ENCODE data around the gene GRK5. TPM values are rescaled to one million over a fixed set of nuclear protein-coding genes. Genes with fewer than 3 reads are reported as not detected.

The GRK5 gene
- total RNA-seq, 1 experiment from 2014 or later = 58.2 TPM

DNA sequence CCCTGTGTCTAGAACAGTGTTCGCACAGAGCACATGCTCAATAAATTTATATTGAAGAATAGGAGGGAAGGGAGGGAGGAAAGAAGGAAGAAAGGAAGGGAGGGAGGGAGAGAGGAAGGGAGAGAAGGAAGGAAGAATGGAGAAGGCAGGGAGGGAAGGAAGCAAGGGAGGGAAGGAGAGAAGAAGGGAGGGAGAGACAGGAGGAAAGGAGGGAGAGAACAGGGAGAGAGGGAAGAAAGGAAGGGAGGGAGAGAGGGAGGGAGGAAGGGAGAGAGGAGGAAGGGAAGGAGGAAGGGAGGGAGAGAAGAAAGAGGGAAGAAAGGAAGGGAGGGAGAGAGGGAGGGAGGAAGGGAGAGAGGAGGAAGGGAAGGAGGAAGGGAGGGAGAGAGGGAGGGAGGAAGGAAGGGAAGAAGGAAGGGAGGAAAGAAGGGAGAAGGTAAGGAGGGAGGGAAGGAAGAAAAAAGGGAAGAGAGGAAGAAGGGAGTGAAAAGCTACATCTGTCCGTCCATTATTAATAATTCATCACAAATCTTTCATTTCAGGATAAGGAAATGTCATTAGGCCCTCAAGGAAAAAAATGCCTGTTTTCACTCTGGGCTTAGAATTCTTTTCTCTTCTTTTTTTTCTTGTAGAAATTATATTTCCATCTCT, 79.7 kb downstream of the GRK5 start:
- intact Hi-C loops (cut with micrococcal nuclease; ENCODE audit: unreplicated experiment) = no loop called here
- Histone ChIP-seq H3K27me3 (replicated peaks; ENCODE audit: insufficient read depth, low read depth, low read length, poor library complexity) (no peaks in the 10 kb centered on the region), H3K27ac (ENCODE audit: low read depth, low read length, poor library complexity, severe bottlenecking) (peak overlapping the region; percentile 57), H3K36me3 (ENCODE audit: insufficient read depth, low read length, poor library complexity, severe bottlenecking) (no peaks in the 10 kb centered on the region), H3K9me3 (ENCODE audit: low read depth, low read length, poor library complexity, severe bottlenecking) (no peaks in the 10 kb centered on the region), H3K4me1 (ENCODE audit: insufficient read depth, low read length, poor library complexity, severe bottlenecking) (peaks cover 51% of the 10 kb centered on the region), H3K4me3 (ENCODE audit: low read depth, low read length, poor library complexity, severe bottlenecking) (no peak overlapping the region)
- DNase-seq (ENCODE audit: low spot score) = no peak
- TF ChIP-seq EZH2 (IDR thresholded peaks at IDR 0.05; ENCODE audit: borderline replicate concordance, low read depth, low read length, poor library complexity, severe bottlenecking) = no peak
- TF ChIP-seq, protein P1, sequence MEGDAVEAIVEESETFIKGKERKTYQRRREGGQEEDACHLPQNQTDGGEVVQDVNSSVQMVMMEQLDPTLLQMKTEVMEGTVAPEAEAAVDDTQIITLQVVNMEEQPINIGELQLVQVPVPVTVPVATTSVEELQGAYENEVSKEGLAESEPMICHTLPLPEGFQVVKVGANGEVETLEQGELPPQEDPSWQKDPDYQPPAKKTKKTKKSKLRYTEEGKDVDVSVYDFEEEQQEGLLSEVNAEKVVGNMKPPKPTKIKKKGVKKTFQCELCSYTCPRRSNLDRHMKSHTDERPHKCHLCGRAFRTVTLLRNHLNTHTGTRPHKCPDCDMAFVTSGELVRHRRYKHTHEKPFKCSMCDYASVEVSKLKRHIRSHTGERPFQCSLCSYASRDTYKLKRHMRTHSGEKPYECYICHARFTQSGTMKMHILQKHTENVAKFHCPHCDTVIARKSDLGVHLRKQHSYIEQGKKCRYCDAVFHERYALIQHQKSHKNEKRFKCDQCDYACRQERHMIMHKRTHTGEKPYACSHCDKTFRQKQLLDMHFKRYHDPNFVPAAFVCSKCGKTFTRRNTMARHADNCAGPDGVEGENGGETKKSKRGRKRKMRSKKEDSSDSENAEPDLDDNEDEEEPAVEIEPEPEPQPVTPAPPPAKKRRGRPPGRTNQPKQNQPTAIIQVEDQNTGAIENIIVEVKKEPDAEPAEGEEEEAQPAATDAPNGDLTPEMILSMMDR (conservative IDR thresholded peaks at IDR 0.05; ENCODE audit: low read depth, low read length) = no peak
- CTCF ChIA-PET = no interaction called here
- no TSS peak for BruUV-seq (replicated peaks)
- POLR2A ChIA-PET (ENCODE audit: low non-redundant PET) = no interaction called here

DNA sequence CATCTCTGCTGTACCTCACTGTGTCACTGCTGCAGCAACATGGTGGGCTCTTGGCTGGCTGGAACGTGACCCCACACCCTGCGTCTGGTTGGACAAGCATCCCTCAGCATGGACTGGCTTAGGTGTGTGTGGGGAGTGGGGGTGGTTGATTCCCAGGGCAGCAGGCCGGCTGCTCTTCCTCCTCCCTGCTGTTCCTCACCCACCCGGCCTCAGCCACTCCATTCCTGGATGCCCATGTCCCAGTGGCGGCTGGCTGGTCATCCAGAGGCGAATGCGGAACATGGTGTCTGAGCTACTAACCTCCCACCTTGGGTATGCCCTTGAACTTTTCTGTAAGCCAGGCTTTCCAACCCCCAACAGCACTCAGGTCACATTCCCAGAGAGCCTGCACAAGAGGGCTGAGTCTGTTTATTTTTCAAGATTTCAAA, 81.2 kb downstream of the GRK5 start:
- no peak for DNase-seq (ENCODE audit: low spot score)
- TF ChIP-seq EZH2 (IDR thresholded peaks at IDR 0.05; ENCODE audit: borderline replicate concordance, low read depth, low read length, poor library complexity, severe bottlenecking) = no peak
- TF ChIP-seq, protein P1 (conservative IDR thresholded peaks at IDR 0.05; ENCODE audit: low read depth, low read length) = no peak
- Histone ChIP-seq H3K9me3 (ENCODE audit: low read depth, low read length, poor library complexity, severe bottlenecking) (no peaks in the 10 kb centered on the region), H3K27ac (ENCODE audit: low read depth, low read length, poor library complexity, severe bottlenecking) (peak overlapping the region; percentile 23), H3K4me3 (ENCODE audit: low read depth, low read length, poor library complexity, severe bottlenecking) (no peak overlapping the region), H3K27me3 (replicated peaks; ENCODE audit: insufficient read depth, low read depth, low read length, poor library complexity) (no peaks in the 10 kb centered on the region), H3K4me1 (ENCODE audit: insufficient read depth, low read length, poor library complexity, severe bottlenecking) (peaks cover 46% of the 10 kb centered on the region), H3K36me3 (ENCODE audit: insufficient read depth, low read length, poor library complexity, severe bottlenecking) (no peaks in the 10 kb centered on the region)
- POLR2A ChIA-PET (ENCODE audit: low non-redundant PET) = no interaction called here
- CTCF ChIA-PET = no interaction called here
- intact Hi-C loops (cut with micrococcal nuclease; ENCODE audit: unreplicated experiment) = no loop called here
- BruUV-seq (replicated peaks) = no TSS peak

DNA sequence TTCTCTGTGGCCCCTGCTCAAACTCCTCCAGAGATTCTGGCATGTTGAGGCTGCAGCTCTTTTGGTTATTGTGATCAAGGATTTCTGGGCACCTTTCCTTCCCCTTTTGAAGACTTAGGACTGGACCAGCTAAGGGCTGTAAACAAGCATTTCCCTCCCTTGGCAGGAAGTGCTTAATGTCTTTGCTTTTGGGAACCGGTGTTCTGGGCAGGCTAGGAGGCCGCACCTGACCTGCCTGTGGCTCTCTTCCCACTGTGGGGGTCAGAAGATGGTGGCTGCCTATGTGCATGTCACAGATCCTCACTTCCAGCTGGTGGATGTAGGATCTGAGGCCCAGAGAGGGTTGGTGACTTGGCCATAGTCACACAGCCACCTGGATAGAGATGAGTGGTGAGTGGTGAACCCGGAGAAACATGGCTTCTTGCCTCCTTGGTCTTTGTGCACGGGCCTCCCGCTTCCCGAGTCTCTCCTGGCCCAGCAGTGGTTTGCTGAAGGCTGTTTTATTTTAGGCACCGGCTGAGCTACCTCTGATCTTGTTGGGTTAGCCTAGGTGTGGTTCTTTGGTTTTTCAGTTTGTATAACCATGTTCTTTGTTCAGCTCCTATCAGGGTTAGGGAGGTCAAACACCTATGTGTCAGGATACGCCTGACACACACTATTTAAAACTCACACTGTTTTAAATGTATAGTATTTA, 82.0 kb downstream of the GRK5 start:
- TF ChIP-seq EZH2 (IDR thresholded peaks at IDR 0.05; ENCODE audit: borderline replicate concordance, low read depth, low read length, poor library complexity, severe bottlenecking) = no peak
- TF ChIP-seq, protein P1 (conservative IDR thresholded peaks at IDR 0.05; ENCODE audit: low read depth, low read length) = no peak
- Histone ChIP-seq H3K9me3 (ENCODE audit: low read depth, low read length, poor library complexity, severe bottlenecking) (no peaks in the 10 kb centered on the region), H3K27me3 (replicated peaks; ENCODE audit: insufficient read depth, low read depth, low read length, poor library complexity) (no peaks in the 10 kb centered on the region), H3K36me3 (ENCODE audit: insufficient read depth, low read length, poor library complexity, severe bottlenecking) (no peaks in the 10 kb centered on the region), H3K4me3 (ENCODE audit: low read depth, low read length, poor library complexity, severe bottlenecking) (no peak overlapping the region), H3K27ac (ENCODE audit: low read depth, low read length, poor library complexity, severe bottlenecking) (peak overlapping the region; percentile 58), H3K4me1 (ENCODE audit: insufficient read depth, low read length, poor library complexity, severe bottlenecking) (peaks cover 46% of the 10 kb centered on the region)
- ChIA-PET CTCF (no interaction called here), POLR2A (ENCODE audit: low non-redundant PET) (no interaction called here)
- intact Hi-C loops (cut with micrococcal nuclease; ENCODE audit: unreplicated experiment) = no loop called here
- no peak for DNase-seq (ENCODE audit: low spot score)
- no TSS peak for BruUV-seq (replicated peaks)
